HPDE6-E6E7 (cell line): ENCODE measurements around the gene TRAFD1.
"Not testable (repeated sequence)": the region's sequence is repeated elsewhere in the genome, so short reads cannot be mapped to it uniquely, and the experiment has no call there.

Experiments
- DNase-seq: peaks from one replicate; pipeline ENCODE4 v3.0.0; 2011; ENCODE audit warnings: missing footprints; ENCODE audit errors: extremely low spot score

Gene TRAFD1

DNA sequence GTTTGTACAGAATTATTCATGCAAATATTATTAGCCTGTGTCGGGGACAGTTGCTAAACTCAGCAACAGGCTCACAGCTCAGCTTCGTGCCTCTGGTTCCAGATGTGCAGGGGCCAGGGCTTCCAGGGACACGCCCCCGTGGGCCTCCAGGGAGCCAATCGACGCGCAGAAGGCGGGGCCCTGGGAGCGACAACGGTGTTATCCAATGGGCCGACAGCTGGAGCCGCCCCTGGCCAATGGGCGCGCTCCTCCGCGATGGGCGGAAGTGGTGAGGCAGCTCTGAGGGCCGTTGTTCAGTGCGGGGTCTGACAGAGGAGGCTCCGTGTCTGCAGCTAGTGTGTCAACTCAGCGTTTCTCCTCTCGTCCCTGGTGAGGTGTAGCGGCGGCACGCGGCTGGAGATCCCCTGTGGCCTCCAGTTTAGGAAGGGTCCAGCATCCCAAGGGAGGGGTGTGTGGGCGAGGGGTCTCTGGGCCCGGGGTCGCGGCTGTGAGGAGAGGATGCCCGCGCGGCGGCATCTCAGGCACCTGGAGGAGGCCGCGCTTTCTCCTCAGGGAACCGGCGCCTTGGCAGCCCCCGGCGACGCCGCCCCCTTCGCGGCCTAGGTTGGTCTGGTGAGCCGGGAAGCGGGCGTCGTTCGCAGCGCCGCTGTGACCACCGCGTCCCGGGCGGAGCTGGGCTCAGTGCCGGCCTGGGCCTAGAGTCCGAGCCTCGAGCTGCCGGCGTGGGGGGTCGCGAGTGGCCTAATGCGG is at the start of gene TRAFD1:
Gene TRAFD1 (plus strand): TSS at position 311 of the 750 bp plus-strand sequence. CDS start 4,963 bp downstream, outside the sequence.
- peak; percentile 99 for DNase-seq

GRCh38 chr12:112087055-112087850 is 38.1 kb upstream of the TRAFD1 start:
- no peak for DNase-seq

DNA sequence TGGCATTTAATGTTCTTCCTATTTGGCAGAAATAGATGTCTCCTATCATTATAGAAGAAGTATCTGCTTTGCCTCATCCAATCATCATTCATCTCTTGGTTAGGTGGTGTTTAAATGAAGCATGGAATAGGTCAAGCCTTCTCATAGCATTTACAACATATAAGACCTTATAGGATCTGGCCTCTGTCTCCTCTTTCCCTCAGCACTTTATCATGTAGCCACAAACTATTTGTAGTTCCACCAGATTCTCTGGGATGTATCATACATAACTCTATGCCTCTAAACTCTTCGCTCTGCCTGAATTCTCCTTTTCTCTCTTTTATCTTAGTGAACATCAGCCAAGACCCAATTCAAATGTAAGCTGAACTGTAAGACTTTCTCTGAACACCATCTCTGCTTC is 37.5 kb upstream of the TRAFD1 start:
- DNase-seq, result no peak

DNA sequence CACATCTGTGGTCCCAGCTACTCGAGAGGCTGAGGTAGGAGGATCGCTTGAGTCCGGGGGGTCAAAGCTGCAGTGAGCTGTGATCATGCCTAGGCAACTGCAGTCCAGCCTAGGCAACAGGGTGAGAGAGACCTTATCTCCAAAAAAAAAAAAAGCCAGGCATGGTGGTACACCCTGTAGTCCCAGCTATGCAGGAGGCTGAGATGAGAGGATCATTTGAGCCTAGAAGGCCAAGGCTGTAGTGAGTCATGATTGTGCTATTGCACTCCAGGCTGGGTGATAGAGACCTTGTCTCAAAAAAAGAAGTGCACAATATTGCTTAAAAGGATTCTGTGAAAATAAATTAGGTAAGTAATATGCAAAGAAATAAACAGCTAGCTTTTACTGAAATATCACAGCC is 33.8 kb upstream of the TRAFD1 start:
- DNase-seq, result no peak

DNA sequence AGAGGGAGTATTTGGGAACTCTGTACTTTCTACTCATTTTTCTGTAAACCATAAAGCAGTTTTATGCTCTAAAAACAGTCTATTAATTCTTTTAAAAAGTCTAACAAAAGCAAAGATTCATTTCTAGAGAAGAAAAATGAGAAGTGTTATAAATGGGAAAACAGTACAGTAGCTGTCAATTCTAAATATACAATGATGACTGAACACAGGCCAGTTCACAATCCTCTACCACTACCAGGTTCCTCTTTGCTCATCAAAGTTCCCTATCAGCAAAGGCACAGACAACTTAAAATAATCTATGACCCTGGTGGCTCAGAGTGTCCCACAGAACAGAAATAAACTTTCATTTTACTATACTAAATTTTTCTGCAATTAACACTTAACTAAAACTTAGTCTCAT is 29.3 kb upstream of the TRAFD1 start:
- no peak for DNase-seq

DNA sequence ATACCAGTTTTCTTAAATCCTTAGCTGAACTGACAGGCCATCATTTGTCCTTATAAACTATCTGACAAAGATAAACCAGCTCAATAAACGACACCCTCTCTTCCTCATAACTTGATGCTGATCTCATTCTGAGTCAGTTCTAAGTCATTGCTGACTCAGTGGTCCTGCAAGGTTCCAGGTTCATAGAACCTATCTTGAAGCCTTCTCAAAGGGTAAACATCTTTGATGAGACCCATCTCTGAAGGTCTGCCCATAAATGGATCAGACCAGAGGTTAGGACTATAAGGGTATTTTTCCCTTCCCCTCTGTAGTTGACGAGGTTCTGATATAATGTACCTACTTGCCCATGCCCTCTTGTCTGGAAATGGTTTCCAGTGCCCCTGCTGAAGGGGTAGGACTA is 28.7 kb upstream of the TRAFD1 start:
- peak; percentile 75 for DNase-seq

DNA sequence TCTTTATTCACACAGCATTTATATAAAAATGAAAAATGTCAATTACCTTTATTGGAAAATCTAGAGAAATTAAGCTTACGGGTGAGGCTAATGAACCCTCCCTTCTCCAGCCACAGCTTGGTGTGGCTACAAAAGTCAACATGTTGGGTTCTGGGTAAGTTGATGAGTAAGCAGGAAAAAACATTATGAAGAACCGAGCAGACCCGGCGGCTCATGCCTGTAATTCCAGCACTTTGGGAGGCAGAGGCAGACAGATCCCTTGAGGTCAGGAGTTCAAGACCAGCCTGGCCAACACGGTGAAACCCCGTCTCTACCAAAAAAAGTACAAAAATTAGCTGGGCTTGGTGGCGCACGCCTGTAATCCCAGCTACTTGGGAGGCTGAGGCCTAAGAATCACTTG is 27.7 kb upstream of the TRAFD1 start:
- no peak for DNase-seq

- DNase-seq, result not testable (repeated sequence)
These were observed 24.9 kb upstream of the TRAFD1 start for GRCh38 chr12:112100500-112100899.

DNA sequence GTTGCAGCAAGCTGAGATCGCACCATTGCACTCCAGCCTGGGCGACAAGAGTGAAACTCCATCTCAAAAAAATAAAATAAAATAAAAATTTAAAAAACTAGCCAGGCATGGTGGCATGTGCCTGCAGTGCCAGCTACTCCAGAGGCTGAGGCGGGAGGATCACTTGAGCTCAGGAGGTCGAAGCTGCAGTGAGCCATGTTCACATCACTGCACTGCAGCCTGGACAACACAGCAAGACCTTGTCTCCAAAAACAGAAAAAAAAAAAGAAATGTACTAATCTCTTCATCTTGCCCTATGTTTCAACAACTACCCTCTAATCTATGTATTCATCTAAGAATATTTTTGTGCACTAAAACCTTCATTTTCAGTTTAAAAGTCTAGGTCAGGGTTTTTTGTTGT is 23.2 kb upstream of the TRAFD1 start:
- DNase-seq, result no peak

GRCh38 chr12:112102746-112103145 is 22.6 kb upstream of the TRAFD1 start:
- not testable (repeated sequence) for DNase-seq

- no peak for DNase-seq
These were observed 21.4 kb upstream of the TRAFD1 start for GRCh38 chr12:112103758-112104503.

GRCh38 chr12:112105891-112106290 is 19.5 kb upstream of the TRAFD1 start:
- no peak for DNase-seq

GRCh38 chr12:112107306-112108201 is 17.8 kb upstream of the TRAFD1 start:
- no peak for DNase-seq

DNA sequence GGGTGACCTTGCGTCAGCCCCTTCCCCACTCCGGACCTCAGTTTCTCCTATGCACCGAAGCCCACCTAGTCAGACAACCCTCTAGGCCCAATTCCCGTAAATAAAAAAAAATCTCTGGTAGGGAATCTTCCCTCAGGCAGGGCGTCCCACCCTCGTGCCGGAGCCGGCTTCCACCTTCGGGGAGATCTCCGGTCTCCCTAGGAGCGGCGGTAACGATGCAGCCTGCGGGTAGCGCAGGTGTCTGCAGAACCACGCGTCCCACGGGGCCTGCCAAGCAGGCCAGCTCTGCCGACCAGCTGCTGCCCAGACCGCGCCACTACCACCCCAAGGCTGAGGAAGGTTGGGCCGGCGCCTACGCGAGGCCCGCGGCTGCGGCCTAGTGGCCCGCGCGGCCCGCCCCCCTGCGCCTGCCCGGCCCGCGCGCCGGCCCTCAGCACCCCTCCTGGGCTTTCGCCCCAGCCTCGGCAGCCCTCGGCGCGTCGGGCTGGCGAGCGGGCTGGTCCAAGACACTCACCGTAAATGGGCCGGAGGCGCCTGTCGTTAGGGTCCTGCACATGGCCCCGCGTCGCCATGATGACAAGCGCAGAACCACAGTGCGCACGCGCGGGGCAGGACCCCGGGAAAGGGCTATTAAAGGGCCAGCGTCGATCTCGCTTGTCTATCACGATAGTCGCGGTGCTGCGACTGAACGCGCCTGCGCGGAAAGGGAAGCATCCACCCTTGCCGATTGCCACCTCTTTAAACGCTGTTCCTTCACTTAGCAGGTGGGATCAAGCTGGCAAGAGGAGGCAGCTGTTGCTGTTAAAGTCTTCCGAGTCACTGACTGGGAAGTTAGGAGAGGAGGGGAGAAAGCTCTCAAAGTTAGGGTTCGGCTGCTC is 16.9 kb upstream of the TRAFD1 start, which contains the start of gene NAA25:
Gene NAA25 (minus strand): TSS at position 582 of the 878 bp plus-strand sequence. CDS start 10 bp downstream, at position 572.
- DNase-seq, result peak; percentile 77

- DNase-seq, result not testable (repeated sequence)
These were observed 14.3 kb upstream of the TRAFD1 start for GRCh38 chr12:112110787-112111662.

DNA sequence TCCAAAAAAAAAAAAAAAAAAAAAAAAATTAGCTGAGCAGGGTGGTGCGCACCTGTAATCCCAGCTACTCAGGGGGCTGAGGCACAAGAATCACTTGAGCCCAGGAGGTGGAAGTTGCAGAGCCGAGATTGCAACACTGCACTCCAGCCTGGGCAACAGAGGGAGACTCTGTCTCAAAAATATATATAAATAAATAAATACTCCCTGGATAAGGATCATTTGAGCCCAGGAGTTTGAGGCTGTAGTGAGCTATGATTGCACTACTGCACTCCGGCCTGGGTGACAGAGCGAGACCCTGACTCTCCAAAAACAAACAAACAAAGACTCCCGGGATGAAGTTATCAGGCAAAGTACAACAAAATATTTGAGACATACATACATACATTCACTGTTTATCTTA is 13.4 kb upstream of the TRAFD1 start:
- no peak for DNase-seq

DNA sequence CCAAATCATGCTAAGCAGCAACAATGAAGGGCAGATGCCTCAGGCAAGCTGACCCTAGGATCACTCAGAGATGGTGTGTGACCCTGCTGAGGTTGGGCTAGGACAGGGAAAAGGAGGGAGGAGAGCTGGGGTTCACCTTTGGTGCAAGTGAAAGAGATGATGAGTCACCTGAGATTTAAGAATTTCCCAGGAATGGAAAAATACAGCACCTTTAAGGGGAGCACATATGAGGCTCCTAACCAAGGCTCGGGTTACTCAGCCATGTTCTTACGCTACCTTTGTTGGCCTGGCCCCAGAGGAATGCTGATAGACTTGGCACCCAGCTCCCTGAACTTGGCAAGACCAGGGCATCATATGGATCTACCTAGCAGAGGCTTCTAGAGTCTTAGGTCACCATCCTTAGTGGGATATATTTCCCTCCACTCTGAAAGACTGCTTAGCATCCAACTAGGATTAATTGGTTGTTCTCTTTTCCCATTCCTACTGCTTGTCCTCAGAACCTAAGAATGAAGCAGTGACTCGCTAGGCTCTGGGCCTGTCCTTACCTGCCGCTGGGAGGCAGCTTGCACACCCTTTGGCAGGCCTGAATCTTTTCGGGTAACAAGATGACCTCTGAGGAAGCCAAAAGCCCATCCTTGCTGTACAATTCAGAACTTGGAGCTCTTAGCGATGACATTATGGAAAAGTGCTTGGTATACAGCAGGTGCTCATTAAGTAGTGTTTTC is 12.8 kb upstream of the TRAFD1 start:
- DNase-seq, result peak; percentile 80

DNA sequence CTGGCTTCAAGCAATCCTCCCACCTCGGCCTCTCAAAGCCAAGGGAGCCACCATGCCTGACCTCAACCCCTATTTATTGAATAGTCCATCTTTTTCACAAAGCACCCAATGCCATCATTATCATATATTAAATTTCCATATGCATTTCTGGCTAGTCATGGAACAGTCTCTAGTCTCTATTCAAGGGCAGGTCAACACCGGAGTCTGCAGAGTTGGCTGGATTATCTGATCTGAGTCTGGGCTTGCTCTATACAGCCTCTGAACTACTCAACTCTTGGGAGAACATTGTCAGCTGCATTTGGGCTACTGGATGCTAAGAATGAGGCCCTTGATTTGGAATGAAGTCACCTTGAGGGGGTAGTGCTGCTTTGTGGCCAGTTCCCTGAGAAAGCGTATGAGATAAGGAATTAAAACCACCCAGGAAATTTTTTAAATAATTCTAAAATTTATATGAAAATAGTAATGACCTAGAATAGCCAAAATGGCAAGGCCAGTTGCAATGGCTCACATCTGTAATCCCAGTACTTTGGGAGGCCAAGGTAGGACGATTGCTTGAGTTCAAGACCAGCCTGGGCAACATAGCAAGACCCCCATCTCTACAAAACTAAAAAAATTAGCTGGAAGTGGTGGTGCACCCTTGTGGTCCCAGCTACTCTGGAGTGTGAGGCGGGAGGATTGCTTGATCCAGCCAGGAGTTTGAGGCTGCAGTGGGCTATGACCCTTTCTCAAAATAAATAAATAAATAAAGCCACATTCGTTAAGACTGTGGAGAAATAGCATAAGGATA is 9.9 kb upstream of the TRAFD1 start:
- no peak for DNase-seq
